HG03521 (cell line): ENCODE data around the gene C19orf67.
A peak's percentile ranks its signal among the peaks of the same experiment; 100 is the strongest.

Experiments
- ATAC-seq: cut with Tn5 transposase; IDR thresholded peaks from one replicate; pipeline ENCODE4 v1.9.1; 2021; ENCODE audit warnings: mild to moderate bottlenecking, moderate library complexity; ENCODE audit not compliant: unreplicated experiment

Gene C19orf67

GRCh38 chr19:14110650-14111049 lies 25.1 kb upstream of the C19orf67 start:
- no peak for ATAC-seq

GRCh38 chr19:14107581-14108461 lies 22.2 kb upstream of the C19orf67 start:
- no peak for ATAC-seq

- ATAC-seq = no peak
Measured at GRCh38 chr19:14106840-14107239, 21.3 kb upstream of the C19orf67 start.

- no peak for ATAC-seq
Measured at GRCh38 chr19:14105680-14106079, 20.1 kb upstream of the C19orf67 start.

- ATAC-seq = no peak
Measured at GRCh38 chr19:14103310-14103709, 17.7 kb upstream of the C19orf67 start.

GRCh38 chr19:14102756-14103155 lies 17.2 kb upstream of the C19orf67 start:
- no peak for ATAC-seq

GRCh38 chr19:14102102-14102696 lies 16.6 kb upstream of the C19orf67 start:
- ATAC-seq = no peak

- ATAC-seq = no peak
Measured at GRCh38 chr19:14101003-14101545, 15.5 kb upstream of the C19orf67 start.

- ATAC-seq = no peak
Measured at GRCh38 chr19:14097532-14098151, 12.1 kb upstream of the C19orf67 start.

- ATAC-seq = no peak
Measured at GRCh38 chr19:14096272-14096992, 10.8 kb upstream of the C19orf67 start.

GRCh38 chr19:14094854-14095253 lies 9.3 kb upstream of the C19orf67 start:
- ATAC-seq = no peak

- ATAC-seq = no peak
Measured at GRCh38 chr19:14093117-14093823, 7.7 kb upstream of the C19orf67 start.

GRCh38 chr19:14091813-14092462 lies 6.4 kb upstream of the C19orf67 start:
- ATAC-seq = no peak

GRCh38 chr19:14091081-14091812 lies 5.7 kb upstream of the C19orf67 start:
- peak; percentile 58 for ATAC-seq

- peak; percentile 43 for ATAC-seq
Measured at GRCh38 chr19:14090509-14091080, 5.0 kb upstream of the C19orf67 start, which contains the start of gene SAMD1. TSS of gene SAMD1 (minus strand) at chr19:14090751.

- ATAC-seq = peak; percentile 23
Measured at GRCh38 chr19:14089662-14090508, 4.3 kb upstream of the C19orf67 start.

- no peak for ATAC-seq
Measured at GRCh38 chr19:14089412-14089661, 3.8 kb upstream of the C19orf67 start.
